DOHH2 (cell line): ENCODE data around the gene ITPR3.

Source experiments
- H3F3A ChIP-seq: fragments of 200-600 bp; sonication (generic), shearing (Covaris generic); 2 replicates; pipeline ENCODE4 v1.6.0; 2016; ENCODE audit warnings: antibody characterized with exemption, mild to moderate bottlenecking; ENCODE audit not compliant: control insufficient read depth, insufficient read depth
- H3K27ac ChIP-seq: fragments of 200-600 bp; sonication (generic); 2 replicates; pipeline ENCODE4 v1.5.1; 2014; ENCODE audit warnings: low read depth, mild to moderate bottlenecking, low read length, moderate library complexity
- H3K27me3 ChIP-seq: fragments of 200-600 bp; sonication (generic); 2 replicates; pipeline ENCODE4 v1.6.1; 2014; ENCODE audit warnings: mild to moderate bottlenecking, low read length, mixed read lengths; ENCODE audit not compliant: control insufficient read depth
- H3K36me3 ChIP-seq: fragments of 200-600 bp; sonication (generic); 2 replicates; pipeline ENCODE4 v1.6.1; 2014; ENCODE audit warnings: mild to moderate bottlenecking, low read length, moderate library complexity, mixed read lengths; ENCODE audit not compliant: control insufficient read depth
- H3K4me1 ChIP-seq: fragments of 200-600 bp; sonication (generic); 2 replicates; pipeline ENCODE4 v1.6.1; 2014; ENCODE audit warnings: mild to moderate bottlenecking, low read length, mixed read lengths; ENCODE audit not compliant: control insufficient read depth
- H3K4me2 ChIP-seq: fragments of 200-600 bp; sonication (generic); 2 replicates; pipeline ENCODE4 v1.6.0; 2014; ENCODE audit warnings: mild to moderate bottlenecking, low read length, moderate library complexity
- H3K4me3 ChIP-seq: fragments of 200-600 bp; sonication (generic); 2 replicates; pipeline ENCODE4 v1.5.1; 2014; ENCODE audit warnings: mild to moderate bottlenecking, low read length, mixed read lengths
- H3K79me2 ChIP-seq: fragments of 200-600 bp; sonication (generic); 2 replicates; pipeline ENCODE4 v1.6.1; 2014; ENCODE audit warnings: mild to moderate bottlenecking, low read length, mixed read lengths; ENCODE audit not compliant: control insufficient read depth
- H3K9me2 ChIP-seq: fragments of 200-600 bp; sonication (generic); replicated peaks from 2 replicates; pipeline ENCODE4 v1.6.1; 2014; ENCODE audit warnings: mild to moderate bottlenecking, low read length, mixed read lengths; ENCODE audit not compliant: control insufficient read depth
- H3K9me3 ChIP-seq: fragments of 200-600 bp; sonication (generic); 2 replicates; pipeline ENCODE4 v1.6.1; 2014; ENCODE audit warnings: antibody characterized with exemption, low read length, mixed read lengths; ENCODE audit not compliant: control insufficient read depth, insufficient read depth
- H4K20me1 ChIP-seq: fragments of 200-600 bp; sonication (generic); 2 replicates; pipeline ENCODE4 v1.6.0; 2014; ENCODE audit warnings: low read depth, mild to moderate bottlenecking, antibody characterized with exemption, low read length, moderate library complexity; ENCODE audit not compliant: control insufficient read depth, insufficient read depth
- EZH2phosphoT487 ChIP-seq: fragments of 200-600 bp; sonication (generic); IDR thresholded peaks from 2 replicates; pipeline ENCODE4 v1.6.1; 2017; ENCODE audit warnings: borderline replicate concordance, mild to moderate bottlenecking, antibody characterized with exemption, low read length, moderate library complexity, mixed read lengths
- TF ChIP-seq, protein P1 (sequence below): fragments of 200-600 bp; sonication (generic); IDR thresholded peaks from one replicate; pipeline ENCODE4 v1.5.1; 2014; ENCODE audit warnings: antibody characterized with exemption, mild to moderate bottlenecking, low read depth, low read length; ENCODE audit not compliant: poor library complexity, severe bottlenecking

ITPR3 gene

DNA sequence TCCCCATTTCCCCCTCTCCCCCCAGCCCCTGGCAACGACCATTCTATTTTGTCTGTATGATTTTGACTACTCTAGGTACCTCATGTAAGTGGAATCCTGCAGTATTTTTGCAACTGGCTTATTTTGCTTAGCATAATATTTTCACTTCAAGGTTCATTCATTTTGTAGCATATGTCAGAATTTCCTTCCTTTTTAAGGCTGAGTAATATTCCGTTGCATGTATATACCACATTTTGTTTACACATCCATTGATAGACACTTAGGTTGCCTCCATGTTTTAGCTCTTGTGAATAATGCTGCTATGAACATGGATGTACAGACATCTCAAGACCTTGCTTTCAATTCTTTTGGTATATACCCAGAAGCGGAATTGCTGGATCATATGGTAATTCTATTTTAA lies 91.8 kb downstream of the ITPR3 start:
- TF ChIP-seq, protein P1, sequence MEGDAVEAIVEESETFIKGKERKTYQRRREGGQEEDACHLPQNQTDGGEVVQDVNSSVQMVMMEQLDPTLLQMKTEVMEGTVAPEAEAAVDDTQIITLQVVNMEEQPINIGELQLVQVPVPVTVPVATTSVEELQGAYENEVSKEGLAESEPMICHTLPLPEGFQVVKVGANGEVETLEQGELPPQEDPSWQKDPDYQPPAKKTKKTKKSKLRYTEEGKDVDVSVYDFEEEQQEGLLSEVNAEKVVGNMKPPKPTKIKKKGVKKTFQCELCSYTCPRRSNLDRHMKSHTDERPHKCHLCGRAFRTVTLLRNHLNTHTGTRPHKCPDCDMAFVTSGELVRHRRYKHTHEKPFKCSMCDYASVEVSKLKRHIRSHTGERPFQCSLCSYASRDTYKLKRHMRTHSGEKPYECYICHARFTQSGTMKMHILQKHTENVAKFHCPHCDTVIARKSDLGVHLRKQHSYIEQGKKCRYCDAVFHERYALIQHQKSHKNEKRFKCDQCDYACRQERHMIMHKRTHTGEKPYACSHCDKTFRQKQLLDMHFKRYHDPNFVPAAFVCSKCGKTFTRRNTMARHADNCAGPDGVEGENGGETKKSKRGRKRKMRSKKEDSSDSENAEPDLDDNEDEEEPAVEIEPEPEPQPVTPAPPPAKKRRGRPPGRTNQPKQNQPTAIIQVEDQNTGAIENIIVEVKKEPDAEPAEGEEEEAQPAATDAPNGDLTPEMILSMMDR = no peak
- no peak for TF ChIP-seq EZH2phosphoT487
- no peaks in the 10 kb centered on the region for H3K27me3 ChIP-seq

GRCh38 chr6:33713786-33714185 lies 92.7 kb downstream of the ITPR3 start:
- TF ChIP-seq, protein P1 = no peak
- no peak for TF ChIP-seq EZH2phosphoT487
- Histone ChIP-seq H3K36me3 (peaks cover 22% of the 10 kb centered on the region), H3K4me2 (no peak overlapping the region), H3K27me3 (no peaks in the 10 kb centered on the region), H3K4me1 (peaks cover 33% of the 10 kb centered on the region), H4K20me1 (no peaks in the 10 kb centered on the region), H3K4me3 (no peak overlapping the region), H3K9me2 (no peaks in the 10 kb centered on the region), H3K79me2 (peaks cover 23% of the 10 kb centered on the region), H3F3A (peaks cover 2% of the 10 kb centered on the region), H3K9me3 (no peaks in the 10 kb centered on the region), H3K27ac (no peak overlapping the region)

More for the DNA sequence above, 91.8 kb downstream of the ITPR3 start:
- Histone ChIP-seq H3K9me2 (no peaks in the 10 kb centered on the region), H3K9me3 (no peaks in the 10 kb centered on the region), H3K4me3 (no peak overlapping the region), H3K4me2 (no peak overlapping the region), H3F3A (peaks cover 2% of the 10 kb centered on the region), H4K20me1 (no peaks in the 10 kb centered on the region), H3K27ac (no peak overlapping the region), H3K79me2 (peaks cover 28% of the 10 kb centered on the region), H3K36me3 (peaks cover 31% of the 10 kb centered on the region), H3K4me1 (peaks cover 34% of the 10 kb centered on the region)

- Histone ChIP-seq H3F3A (peaks cover 2% of the 10 kb centered on the region), H3K27me3 (peaks cover 3% of the 10 kb centered on the region; the same call in 1 of the 2 replicates), H3K9me3 (no peaks in the 10 kb centered on the region), H3K9me2 (no peaks in the 10 kb centered on the region), H3K79me2 (peaks cover 17% of the 10 kb centered on the region), H3K4me1 (peaks cover 26% of the 10 kb centered on the region), H3K36me3 (peaks cover 15% of the 10 kb centered on the region), H3K4me3 (no peak overlapping the region), H3K27ac (no peak overlapping the region), H4K20me1 (no peaks in the 10 kb centered on the region), H3K4me2 (no peak overlapping the region)
- TF ChIP-seq, protein P1 = no peak
- no peak for TF ChIP-seq EZH2phosphoT487
Measured at GRCh38 chr6:33714385-33715040, 93.4 kb downstream of the ITPR3 start.
